Activated naive CD8-positive, alpha-beta T cell treated with anti-CD3 and anti-CD28 coated beads, Interleukin-2, amount 10 ng/mL, durations not matched to agents 7 days and 5 days (primary cell): ENCODE data around the gene CTNNA2. TPM values are rescaled to one million over a fixed set of nuclear protein-coding genes. Genes with fewer than 3 reads are reported as not detected.

ENCODE experiments used
- ATAC-seq: fragments of 150-1000 bp; cut with Tn5 transposase; one replicate; pipeline ENCODE4 v1.10.0; 2021; ENCODE audit warnings: low read depth, moderate library complexity
- POLR2A ChIA-PET: fragments of 350-600 bp; sonication (Branson Sonifier 250); formaldehyde crosslinking; loops from one replicate; lab custom pipeline; 2021; ENCODE audit warnings: antibody characterized with exemption; lab: Charles Lee
- DNase-seq: peaks from one replicate; pipeline ENCODE4 v3.0.0; 2021
- H3K27ac Mint-ChIP-seq: one replicate; pipeline ENCODE4 v1.8.0; 2022; ENCODE audit warnings: mild to moderate bottlenecking, mixed read lengths
- H3K27me3 Mint-ChIP-seq: one replicate; pipeline ENCODE4 v1.8.0; 2022; ENCODE audit warnings: mild to moderate bottlenecking, moderate library complexity, mixed read lengths
- H3K36me3 Mint-ChIP-seq: one replicate; pipeline ENCODE4 v1.8.0; 2021; ENCODE audit warnings: mild to moderate bottlenecking, mixed read lengths
- H3K4me1 Mint-ChIP-seq: one replicate; pipeline ENCODE4 v1.8.0; 2021; ENCODE audit warnings: mixed read lengths
- H3K4me3 Mint-ChIP-seq: one replicate; pipeline ENCODE4 v1.8.0; 2022; ENCODE audit warnings: mild to moderate bottlenecking, moderate library complexity, mixed read lengths
- H3K9me3 Mint-ChIP-seq: one replicate; pipeline ENCODE4 v1.8.0; 2021; ENCODE audit warnings: mixed read lengths
- total RNA-seq, 2 experiments: library from RNA; stranded (reverse); gene quantifications; one replicate each; pipeline ENCODE4 v1.2.3, GENCODE V29; 2021

The CTNNA2 gene
- total RNA-seq, 2 experiments from 2014 or later = not detected

DNA sequence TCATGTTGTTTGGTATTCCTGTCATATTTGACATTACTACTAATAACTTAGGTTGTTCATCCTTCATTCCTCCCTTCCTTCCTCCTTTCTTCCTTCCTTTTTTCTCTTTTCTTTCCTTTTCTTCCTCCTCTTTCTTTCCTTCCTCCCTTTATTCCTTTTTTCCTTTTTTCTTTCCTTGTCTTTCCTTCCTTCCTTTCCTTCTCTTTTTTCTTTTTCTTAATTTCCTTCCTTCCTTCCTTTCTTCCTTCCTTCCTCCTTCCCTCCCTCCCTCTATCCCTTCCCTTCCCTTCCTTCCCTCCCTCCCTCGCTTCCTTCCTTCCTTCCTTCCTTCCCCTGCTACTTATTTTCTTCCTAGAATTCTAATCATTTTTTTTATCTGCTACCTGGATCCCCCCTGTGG is 66.1 kb downstream of the CTNNA2 start:
- no peak overlapping the region for H3K27ac Mint-ChIP-seq
- no peak overlapping the region for H3K4me3 Mint-ChIP-seq
- peaks cover 3% of the 10 kb centered on the region for H3K9me3 Mint-ChIP-seq
- no peaks in the 10 kb centered on the region for H3K4me1 Mint-ChIP-seq
- H3K36me3 Mint-ChIP-seq = no peaks in the 10 kb centered on the region
- no peak for DNase-seq
- POLR2A ChIA-PET = no interaction called here
- no peaks in the 10 kb centered on the region for H3K27me3 Mint-ChIP-seq
- ATAC-seq = no peak

DNA sequence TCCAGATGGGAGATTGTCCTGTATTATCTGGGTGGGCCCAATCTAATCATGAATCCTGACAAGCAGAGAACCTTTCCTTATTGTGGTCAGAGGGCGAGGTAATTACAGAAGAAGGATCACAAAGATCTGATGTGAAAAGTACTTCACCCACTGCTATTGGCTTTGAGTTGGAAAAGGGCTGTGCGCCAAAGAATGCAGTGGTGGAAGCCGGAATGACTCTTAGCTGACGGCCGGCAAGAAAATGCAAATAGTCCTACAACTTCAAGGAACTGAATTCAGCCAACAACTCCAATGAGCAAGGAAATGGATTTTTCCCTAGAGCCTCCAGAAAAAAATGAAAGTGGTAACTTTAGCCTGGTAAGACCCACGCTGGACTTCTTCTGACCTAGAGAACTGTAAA is 67.3 kb downstream of the CTNNA2 start:
- Mint-ChIP-seq H3K36me3 (no peaks in the 10 kb centered on the region), H3K4me1 (no peaks in the 10 kb centered on the region), H3K9me3 (no peaks in the 10 kb centered on the region), H3K27me3 (no peaks in the 10 kb centered on the region), H3K4me3 (no peak overlapping the region), H3K27ac (no peak overlapping the region)
- DNase-seq (no peak), ATAC-seq (no peak)
- POLR2A ChIA-PET = no interaction called here

DNA sequence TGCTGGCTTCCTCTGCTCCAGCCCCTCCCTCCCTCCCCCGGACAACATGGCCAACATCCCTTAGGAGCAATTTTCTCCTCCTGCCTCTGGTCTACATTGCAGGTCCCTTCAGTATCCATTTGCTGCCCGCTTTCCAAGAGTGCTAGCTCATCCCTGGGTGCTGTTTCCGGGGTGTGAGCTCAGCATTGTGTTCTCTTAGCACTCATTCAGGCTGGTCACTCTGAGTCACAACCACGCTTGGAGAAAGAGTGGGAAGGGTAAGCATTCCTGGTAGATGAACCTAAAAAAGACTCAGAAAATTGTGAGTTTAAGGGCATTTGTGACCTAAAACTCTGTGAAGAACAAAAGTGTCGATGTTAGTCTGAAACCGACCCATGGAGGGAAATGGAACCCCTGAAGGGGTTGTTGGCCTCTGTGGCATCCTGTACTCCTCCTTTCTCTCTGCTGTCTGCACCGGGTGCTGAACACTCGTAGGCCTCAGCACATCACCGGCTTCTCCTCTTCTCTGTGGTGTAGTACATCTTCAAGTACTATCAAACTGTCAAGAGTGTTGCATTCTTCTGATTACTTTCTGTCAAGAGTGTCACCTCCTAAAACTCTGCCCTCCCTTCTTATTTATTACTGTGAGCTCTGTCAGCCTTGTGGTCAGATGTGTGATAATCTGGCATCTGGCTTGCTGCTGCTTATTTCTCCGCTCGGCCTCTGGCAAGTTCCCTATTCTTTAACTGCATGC is 73.0 kb downstream of the CTNNA2 start:
- Mint-ChIP-seq H3K9me3 (peaks cover 9% of the 10 kb centered on the region), H3K27ac (no peak overlapping the region), H3K4me3 (no peak overlapping the region), H3K4me1 (no peaks in the 10 kb centered on the region), H3K36me3 (no peaks in the 10 kb centered on the region), H3K27me3 (no peaks in the 10 kb centered on the region)
- POLR2A ChIA-PET = no interaction called here
- DNase-seq (no peak), ATAC-seq (no peak)

DNA sequence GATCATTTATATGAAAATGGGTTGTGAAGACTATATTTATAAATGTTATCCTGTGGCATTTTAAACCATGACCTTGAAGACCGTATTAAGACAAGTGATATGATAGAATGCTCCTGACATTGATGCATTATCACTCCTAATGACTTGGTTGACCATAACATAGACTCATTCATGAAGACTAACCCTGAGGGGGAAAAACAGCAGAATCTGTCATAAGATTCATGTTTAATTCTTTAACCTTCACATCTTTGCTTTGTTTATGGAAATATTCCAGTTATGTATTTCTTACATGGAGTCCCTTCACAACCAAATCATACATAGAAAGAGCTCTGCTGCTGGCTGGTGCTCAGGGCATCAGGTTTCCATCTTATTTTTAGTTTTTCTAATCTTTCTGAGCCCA is 78.4 kb downstream of the CTNNA2 start:
- POLR2A ChIA-PET = no interaction called here

DNA sequence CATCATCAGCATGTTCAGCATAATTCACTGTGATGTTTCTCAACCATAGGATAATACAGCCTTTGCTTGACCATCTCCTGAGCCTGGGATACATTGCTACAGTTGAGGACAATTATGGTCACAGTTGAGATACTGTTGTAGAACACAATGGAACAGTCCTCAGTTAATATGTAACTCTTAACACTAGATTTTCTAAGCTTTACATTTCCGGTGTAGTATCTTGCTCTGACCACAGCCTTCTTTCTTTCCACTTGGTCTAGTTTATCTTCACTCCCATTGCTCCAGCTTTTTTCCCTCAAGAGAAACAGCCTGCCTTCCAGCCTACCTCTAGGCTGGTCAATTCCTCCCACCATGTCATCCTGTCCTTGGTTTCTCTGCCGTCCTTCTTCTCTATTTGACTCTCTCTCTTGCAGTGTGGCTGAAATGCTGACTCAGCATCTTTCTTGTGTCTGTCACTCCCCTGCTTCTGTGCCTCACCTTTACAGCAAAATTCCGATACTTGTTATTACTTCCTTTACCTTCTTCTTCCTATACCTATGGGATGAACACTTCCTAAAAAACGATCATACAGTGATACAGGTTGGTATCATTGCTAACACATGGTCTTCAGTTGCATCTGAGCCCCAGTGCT is 80.5 kb downstream of the CTNNA2 start:
- Mint-ChIP-seq H3K4me3 (no peak overlapping the region), H3K36me3 (no peaks in the 10 kb centered on the region), H3K27me3 (no peaks in the 10 kb centered on the region), H3K4me1 (no peaks in the 10 kb centered on the region), H3K27ac (no peak overlapping the region), H3K9me3 (peaks cover 1% of the 10 kb centered on the region)
- no peak for DNase-seq
- POLR2A ChIA-PET = no interaction called here
- no peak for ATAC-seq

More for the DNA sequence above, 78.4 kb downstream of the CTNNA2 start:
- no peaks in the 10 kb centered on the region for H3K27me3 Mint-ChIP-seq
- peaks cover 8% of the 10 kb centered on the region for H3K9me3 Mint-ChIP-seq
- H3K4me3 Mint-ChIP-seq = no peak overlapping the region
- H3K36me3 Mint-ChIP-seq = no peaks in the 10 kb centered on the region
- H3K27ac Mint-ChIP-seq = no peak overlapping the region
- ATAC-seq (no peak), DNase-seq (no peak)
- no peaks in the 10 kb centered on the region for H3K4me1 Mint-ChIP-seq

DNA sequence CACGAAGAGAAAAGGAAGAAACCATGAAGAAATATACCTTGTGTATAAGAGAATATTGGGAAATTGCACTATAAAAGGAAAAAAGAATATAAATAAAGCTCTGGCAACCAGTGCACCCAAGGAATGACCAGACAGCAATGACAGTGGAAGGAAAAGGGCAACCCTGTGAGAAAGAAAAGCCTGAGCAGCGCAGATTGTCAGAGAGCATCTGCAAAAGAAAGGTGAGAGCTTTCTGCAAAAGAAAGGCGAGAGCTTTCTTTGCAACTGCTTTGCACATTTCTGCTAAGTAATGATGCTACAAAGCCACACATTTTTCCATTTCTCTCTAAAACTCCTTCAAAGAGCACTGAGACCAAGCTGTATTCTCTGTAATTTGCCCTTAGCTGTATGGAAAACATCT is 83.6 kb downstream of the CTNNA2 start:
- Mint-ChIP-seq H3K27ac (no peak overlapping the region), H3K9me3 (peaks cover 3% of the 10 kb centered on the region), H3K27me3 (no peaks in the 10 kb centered on the region), H3K36me3 (no peaks in the 10 kb centered on the region), H3K4me3 (no peak overlapping the region), H3K4me1 (no peaks in the 10 kb centered on the region)
- POLR2A ChIA-PET = no interaction called here
- DNase-seq (no peak), ATAC-seq (no peak)

GRCh38 chr2:79604748-79605147 is 91.9 kb downstream of the CTNNA2 start:
- Mint-ChIP-seq H3K36me3 (no peaks in the 10 kb centered on the region), H3K4me1 (no peaks in the 10 kb centered on the region), H3K27me3 (no peaks in the 10 kb centered on the region), H3K27ac (no peak overlapping the region), H3K4me3 (no peak overlapping the region), H3K9me3 (peaks cover 5% of the 10 kb centered on the region)
- POLR2A ChIA-PET = no interaction called here
- ATAC-seq (no peak), DNase-seq (no peak)

DNA sequence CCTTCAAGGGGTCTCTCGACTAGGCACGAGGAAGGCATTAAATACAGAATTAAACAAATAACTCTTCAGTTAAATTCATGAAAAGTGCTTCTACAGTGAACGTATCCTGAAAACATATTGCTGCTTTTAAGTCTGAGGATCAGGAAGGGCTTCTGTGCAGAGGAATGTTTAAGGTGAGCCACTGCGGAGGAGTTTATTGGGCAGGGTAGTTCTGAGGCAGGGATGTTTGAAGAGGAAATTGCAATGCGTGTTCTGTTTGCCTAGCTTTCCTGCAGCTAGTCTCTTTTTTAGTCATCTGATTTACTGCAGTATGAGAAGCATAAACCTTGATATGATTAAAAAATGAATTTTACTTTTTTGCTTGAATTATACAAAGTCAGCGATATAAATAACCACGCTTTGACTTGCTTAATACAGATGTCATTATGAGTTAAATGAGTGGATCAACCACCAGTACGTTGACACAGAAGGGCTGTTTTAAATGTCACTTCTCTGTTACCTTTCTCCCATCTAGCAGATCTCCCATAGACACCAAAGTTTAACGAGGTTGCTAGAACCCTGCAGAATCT is 98.7 kb downstream of the CTNNA2 start:
- Mint-ChIP-seq H3K36me3 (no peaks in the 10 kb centered on the region), H3K27me3 (no peaks in the 10 kb centered on the region), H3K27ac (no peak overlapping the region), H3K4me3 (no peak overlapping the region), H3K4me1 (no peaks in the 10 kb centered on the region), H3K9me3 (peaks cover 2% of the 10 kb centered on the region)
- DNase-seq (no peak), ATAC-seq (no peak)
- POLR2A ChIA-PET = no interaction called here

GRCh38 chr2:79612999-79613398 is 100.1 kb downstream of the CTNNA2 start:
- Mint-ChIP-seq H3K27me3 (no peaks in the 10 kb centered on the region), H3K27ac (no peak overlapping the region), H3K4me1 (no peaks in the 10 kb centered on the region), H3K36me3 (no peaks in the 10 kb centered on the region), H3K9me3 (no peaks in the 10 kb centered on the region), H3K4me3 (no peak overlapping the region)
- ATAC-seq = no peak
- POLR2A ChIA-PET = no interaction called here
- no peak for DNase-seq

GRCh38 chr2:79619442-79619841 is 106.6 kb downstream of the CTNNA2 start:
- DNase-seq (no peak), ATAC-seq (no peak)
- Mint-ChIP-seq H3K36me3 (no peaks in the 10 kb centered on the region), H3K27me3 (no peaks in the 10 kb centered on the region), H3K27ac (no peak overlapping the region), H3K4me1 (no peaks in the 10 kb centered on the region), H3K9me3 (peaks cover 5% of the 10 kb centered on the region), H3K4me3 (no peak overlapping the region)
- POLR2A ChIA-PET = no interaction called here

- H3K27ac Mint-ChIP-seq = no peak overlapping the region
- DNase-seq = no peak
- no peak overlapping the region for H3K4me3 Mint-ChIP-seq
Measured at GRCh38 chr2:79619976-79620375, 107.1 kb downstream of the CTNNA2 start.

DNA sequence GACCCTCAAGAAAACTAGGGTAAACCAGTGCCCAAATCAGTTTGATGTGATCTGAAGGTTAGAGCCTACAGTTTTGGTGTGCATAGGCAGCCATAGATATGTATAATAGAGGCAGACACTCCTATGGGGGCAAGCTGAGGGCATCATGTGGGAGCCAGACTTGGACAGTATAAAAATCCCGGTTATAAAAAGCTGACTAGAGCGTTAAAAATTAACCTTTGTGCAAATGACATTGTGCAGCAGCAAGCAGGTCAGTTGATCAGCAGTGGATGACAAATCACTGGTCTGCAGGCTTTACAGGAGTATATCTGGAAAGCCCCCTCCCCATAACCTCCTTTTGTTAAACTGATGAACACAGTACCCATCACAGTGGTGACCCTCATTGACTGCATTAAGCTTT is 107.8 kb downstream of the CTNNA2 start:
- Mint-ChIP-seq H3K4me3 (no peak overlapping the region), H3K9me3 (peaks cover 5% of the 10 kb centered on the region), H3K36me3 (no peaks in the 10 kb centered on the region), H3K27ac (no peak overlapping the region), H3K27me3 (no peaks in the 10 kb centered on the region), H3K4me1 (no peaks in the 10 kb centered on the region)
- ATAC-seq (no peak), DNase-seq (no peak)
- POLR2A ChIA-PET = no interaction called here

More at GRCh38 chr2:79619976-79620375, 107.1 kb downstream of the CTNNA2 start:
- no peak for ATAC-seq
- Mint-ChIP-seq H3K4me1 (no peaks in the 10 kb centered on the region), H3K36me3 (no peaks in the 10 kb centered on the region), H3K9me3 (peaks cover 5% of the 10 kb centered on the region), H3K27me3 (no peaks in the 10 kb centered on the region)
- POLR2A ChIA-PET = no interaction called here

GRCh38 chr2:79621252-79621651 is 108.4 kb downstream of the CTNNA2 start:
- POLR2A ChIA-PET = no interaction called here
- ATAC-seq (no peak), DNase-seq (no peak)
- H3K4me1 Mint-ChIP-seq = no peaks in the 10 kb centered on the region
- peaks cover 5% of the 10 kb centered on the region for H3K9me3 Mint-ChIP-seq
- H3K4me3 Mint-ChIP-seq = no peak overlapping the region
- no peaks in the 10 kb centered on the region for H3K36me3 Mint-ChIP-seq
- no peak overlapping the region for H3K27ac Mint-ChIP-seq
- H3K27me3 Mint-ChIP-seq = no peaks in the 10 kb centered on the region

GRCh38 chr2:79621755-79622154 is 108.9 kb downstream of the CTNNA2 start:
- POLR2A ChIA-PET = no interaction called here
- Mint-ChIP-seq H3K36me3 (no peaks in the 10 kb centered on the region), H3K27ac (no peak overlapping the region), H3K27me3 (no peaks in the 10 kb centered on the region), H3K9me3 (peaks cover 8% of the 10 kb centered on the region), H3K4me3 (no peak overlapping the region), H3K4me1 (no peaks in the 10 kb centered on the region)
- no peak for DNase-seq
- ATAC-seq = no peak
